PC-9 (cell line): Measurements from ENCODE around the gene SEC23IP. TPM values are rescaled to one million over a fixed set of nuclear protein-coding genes. Genes with fewer than 3 reads are reported as not detected.

Experiments used
- BruUV-seq: library from RNA; stranded (reverse); fragments of 400-500 nt; replicated peaks from 2 replicates; lab custom pipeline; 2021; lab: Mats Ljungman, UMichigan
- CTCF ChIA-PET: fragments of 300-600 bp; sonication (Branson Sonifier 250); formaldehyde crosslinking; loops from one replicate; lab custom pipeline; 2022; ENCODE audit warnings: antibody characterized with exemption; lab: Charles Lee
- POLR2A ChIA-PET: fragments of 300-600 bp; sonication (Branson Sonifier 250); formaldehyde crosslinking; loops from one replicate; lab custom pipeline; 2022; ENCODE audit warnings: antibody characterized with exemption; ENCODE audit not compliant: unreplicated experiment; lab: Charles Lee
- DNase-seq, 2 experiments: peaks; one replicate each; pipeline versions ENCODE4 v3.0.0 to v3.0.0-alpha.2; 2015 to 2022; ENCODE audit warnings: mixed read lengths in 1 of 2
- H2AFZ ChIP-seq: fragments of 200-600 bp; sonication (generic); 2 replicates; pipeline ENCODE4 v1.8.1; 2017; ENCODE audit warnings: antibody characterized with exemption
- H3F3A ChIP-seq: fragments of 200-600 bp; sonication (generic); 2 replicates; pipeline ENCODE4 v1.8.1; 2017; ENCODE audit warnings: antibody characterized with exemption, mild to moderate bottlenecking, low read depth; ENCODE audit not compliant: insufficient read depth
- H3K27ac ChIP-seq: fragments of 200-600 bp; sonication (generic); 2 replicates; pipeline ENCODE4 v1.6.1; 2016; ENCODE audit warnings: mixed run types
- H3K27me3 ChIP-seq: fragments of 200-600 bp; sonication (generic); 2 replicates; pipeline ENCODE4 v1.6.1; 2016; ENCODE audit warnings: low read depth, mixed run types; ENCODE audit not compliant: insufficient read depth
- H3K36me3 ChIP-seq: fragments of 200-600 bp; sonication (generic); 2 replicates; pipeline ENCODE4 v1.6.1; 2016; ENCODE audit warnings: low read depth, mixed run types
- H3K4me1 ChIP-seq: fragments of 200-600 bp; sonication (generic); replicated peaks from 2 replicates; pipeline ENCODE4 v1.6.1; 2016; ENCODE audit warnings: mixed run types; ENCODE audit not compliant: insufficient read depth
- H3K4me2 ChIP-seq: fragments of 200-600 bp; sonication (generic); 2 replicates; pipeline ENCODE4 v1.6.1; 2017; ENCODE audit warnings: mixed run types
- H3K4me3 ChIP-seq: fragments of 200-600 bp; sonication (generic); 2 replicates; pipeline ENCODE4 v1.6.1; 2016; ENCODE audit warnings: mixed run types
- H3K79me2 ChIP-seq: fragments of 200-600 bp; sonication (generic); 2 replicates; pipeline ENCODE4 v1.6.1; 2017; ENCODE audit warnings: low read depth, mixed run types
- H3K9me2 ChIP-seq: fragments of 200-600 bp; sonication (generic); 2 replicates; pipeline ENCODE4 v1.8.1; 2017; ENCODE audit warnings: mild to moderate bottlenecking; ENCODE audit not compliant: insufficient read depth
- H3K9me3 ChIP-seq: fragments of 200-600 bp; sonication (generic); 2 replicates; pipeline ENCODE4 v1.8.1; 2016; ENCODE audit warnings: low read depth; ENCODE audit not compliant: insufficient read depth
- H4K20me1 ChIP-seq: fragments of 200-600 bp; sonication (generic); 2 replicates; pipeline ENCODE4 v1.8.1; 2017; ENCODE audit not compliant: insufficient read depth
- EZH2 ChIP-seq: fragments of 200-600 bp; sonication (generic); IDR thresholded peaks from 2 replicates; pipeline ENCODE4 v1.8.0; 2017; ENCODE audit warnings: antibody characterized with exemption, low read depth
- intact Hi-C: fragments of 100-400 bp; cut with micrococcal nuclease; formaldehyde crosslinking; loops from one replicate; pipeline ENCODE4 v1.10.0; 2022; ENCODE audit not compliant: unreplicated experiment
- microRNA-seq: library from miRNA; unstranded; fragments of <30 nt; microRNA quantifications from one replicate; pipeline ENCODE4 v1.2.0, GENCODE V29; 2021; ENCODE audit warnings: borderline number of aligned reads, borderline replicate concordance
- total RNA-seq: library from RNA; stranded (reverse); gene quantifications from 2 replicates; pipeline ENCODE4 v1.2.3, GENCODE V29; 2021
- TF ChIP-seq, protein P1 (sequence below): fragments of 200-600 bp; sonication (generic); conservative IDR thresholded peaks from 2 replicates; pipeline ENCODE4 v1.6.1; 2017; ENCODE audit warnings: mixed run types, antibody characterized with exemption, mild to moderate bottlenecking, moderate library complexity

Gene SEC23IP
- total RNA-seq, 1 experiment from 2014 or later, result 33.2 TPM

DNA sequence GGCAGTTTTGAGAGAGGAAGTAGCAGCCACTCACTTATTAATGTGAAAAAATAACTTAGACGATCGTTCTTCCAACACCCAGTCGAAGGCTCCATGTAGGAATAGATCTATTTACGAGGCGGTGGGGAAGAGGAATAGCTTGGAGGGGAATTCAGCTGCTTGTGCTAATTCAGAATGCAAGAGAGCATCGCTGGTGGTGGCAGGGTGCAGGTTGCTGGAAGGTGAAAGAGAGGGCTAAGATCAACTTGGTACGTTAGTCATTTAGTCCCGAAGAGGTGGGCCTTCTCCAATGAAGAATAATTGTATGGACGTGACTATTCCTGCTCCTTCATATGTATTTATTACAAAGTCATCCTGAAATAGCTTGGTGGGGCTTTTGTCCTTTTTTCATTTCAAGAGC is 98.5 kb downstream of the SEC23IP start:
- H3F3A ChIP-seq, result no peaks in the 10 kb centered on the region
- TF ChIP-seq, protein P1, sequence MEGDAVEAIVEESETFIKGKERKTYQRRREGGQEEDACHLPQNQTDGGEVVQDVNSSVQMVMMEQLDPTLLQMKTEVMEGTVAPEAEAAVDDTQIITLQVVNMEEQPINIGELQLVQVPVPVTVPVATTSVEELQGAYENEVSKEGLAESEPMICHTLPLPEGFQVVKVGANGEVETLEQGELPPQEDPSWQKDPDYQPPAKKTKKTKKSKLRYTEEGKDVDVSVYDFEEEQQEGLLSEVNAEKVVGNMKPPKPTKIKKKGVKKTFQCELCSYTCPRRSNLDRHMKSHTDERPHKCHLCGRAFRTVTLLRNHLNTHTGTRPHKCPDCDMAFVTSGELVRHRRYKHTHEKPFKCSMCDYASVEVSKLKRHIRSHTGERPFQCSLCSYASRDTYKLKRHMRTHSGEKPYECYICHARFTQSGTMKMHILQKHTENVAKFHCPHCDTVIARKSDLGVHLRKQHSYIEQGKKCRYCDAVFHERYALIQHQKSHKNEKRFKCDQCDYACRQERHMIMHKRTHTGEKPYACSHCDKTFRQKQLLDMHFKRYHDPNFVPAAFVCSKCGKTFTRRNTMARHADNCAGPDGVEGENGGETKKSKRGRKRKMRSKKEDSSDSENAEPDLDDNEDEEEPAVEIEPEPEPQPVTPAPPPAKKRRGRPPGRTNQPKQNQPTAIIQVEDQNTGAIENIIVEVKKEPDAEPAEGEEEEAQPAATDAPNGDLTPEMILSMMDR, result no peak
- TF ChIP-seq EZH2, result no peak
- H4K20me1 ChIP-seq, result no peaks in the 10 kb centered on the region
- DNase-seq, result no peak
- BruUV-seq, result no TSS peak
- CTCF ChIA-PET, result no interaction called here
- no peak overlapping the region for H3K27ac ChIP-seq
- POLR2A ChIA-PET, result no interaction called here
- H3K79me2 ChIP-seq, result no peaks in the 10 kb centered on the region
- no peaks in the 10 kb centered on the region for H3K9me2 ChIP-seq
- no peak overlapping the region for H3K4me2 ChIP-seq
- H3K27me3 ChIP-seq, result no peaks in the 10 kb centered on the region
- H3K9me3 ChIP-seq, result no peaks in the 10 kb centered on the region
- no peak overlapping the region for H3K4me3 ChIP-seq
- H2AFZ ChIP-seq, result no peak overlapping the region
- intact Hi-C loops, result no loop called here
- H3K4me1 ChIP-seq, result no peaks in the 10 kb centered on the region
- no peaks in the 10 kb centered on the region for H3K36me3 ChIP-seq

DNA sequence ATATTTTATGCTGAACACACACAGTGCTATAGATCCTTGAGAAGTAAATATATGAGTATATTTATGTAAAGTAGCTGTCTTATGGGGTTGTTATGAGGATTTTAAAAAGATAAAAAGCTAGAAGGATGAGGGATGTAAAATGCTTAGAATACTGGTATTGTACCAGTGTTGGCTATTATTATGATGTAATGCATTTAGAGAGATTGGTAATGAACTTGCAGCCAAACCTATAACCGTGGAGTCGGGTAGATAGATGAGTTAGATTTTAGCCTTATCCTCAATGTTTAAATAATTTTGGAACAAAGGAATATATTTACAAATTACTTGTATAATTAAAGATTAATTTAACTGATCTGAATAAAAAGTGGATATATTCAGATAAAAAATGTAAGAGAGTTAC is 99.3 kb downstream of the SEC23IP start:
- no peaks in the 10 kb centered on the region for H4K20me1 ChIP-seq
- intact Hi-C loops, result no loop called here
- no peaks in the 10 kb centered on the region for H3F3A ChIP-seq
- no peak overlapping the region for H3K4me2 ChIP-seq
- H3K4me3 ChIP-seq, result no peak overlapping the region
- no peaks in the 10 kb centered on the region for H3K4me1 ChIP-seq
- no peaks in the 10 kb centered on the region for H3K79me2 ChIP-seq
- BruUV-seq, result no TSS peak
- no peak for DNase-seq
- no peak for TF ChIP-seq EZH2
- TF ChIP-seq, protein P1, result no peak
- no peaks in the 10 kb centered on the region for H3K36me3 ChIP-seq
- no peaks in the 10 kb centered on the region for H3K9me2 ChIP-seq
- H3K27me3 ChIP-seq, result no peaks in the 10 kb centered on the region
- H3K27ac ChIP-seq, result no peak overlapping the region
- POLR2A ChIA-PET, result no interaction called here
- CTCF ChIA-PET, result no interaction called here
- no peak overlapping the region for H2AFZ ChIP-seq
- no peaks in the 10 kb centered on the region for H3K9me3 ChIP-seq

Small RNA genes within 50 kb of the gene (microRNA-seq; reads per million reads assigned to microRNA genes)
- gene MIR4682, result not detected

Other genes starting within 250 kb of the SEC23IP start
- gene BAG3, start 241.3 kb upstream of the SEC23IP start, total RNA-seq, result 62.7 and 75.7 TPM in 2 replicates
- gene INPP5F, start 166.7 kb upstream of the SEC23IP start, total RNA-seq, result 11.4 and 12.4 TPM in 2 replicates
- 30.8 and 36.7 TPM in 2 replicates for gene MCMBP, start 19.9 kb upstream of the SEC23IP start, total RNA-seq